Psoas muscle (tissue), 8 donors: ENCODE data around the gene SLC16A14. TPM values are rescaled to one million over a fixed set of nuclear protein-coding genes. Genes with fewer than 3 reads are reported as not detected.

ENCODE experiments used
- ATAC-seq, 4 donors: fragments of 200-7000 bp; cut with Tn5 transposase; one replicate each; pipeline ENCODE4 v1.9.1; 2020; ENCODE audit warnings: moderate library complexity in 3 of 4, mild to moderate bottlenecking in 2 of 4
- DNase-seq, 2 donors: peaks; one replicate each; pipeline ENCODE4 v3.0.0-alpha.2; 2020
- H3K27ac ChIP-seq: fragments of 200-600 bp; one replicate; pipeline ENCODE4 v1.8.0; 2022
- H3K27me3 ChIP-seq, 3 donors: fragments of 200-600 bp in 1 of 3; one replicate each; pipeline versions ENCODE4 v1.6.1 to v1.8.0; 2013 to 2022; ENCODE audit warnings: low read length in 2 of 3, mild to moderate bottlenecking in 2 of 3, moderate library complexity in 1 of 3; ENCODE audit not compliant: insufficient read depth in 3 of 3
- H3K36me3 ChIP-seq, 2 donors: fragments of 200-600 bp in 1 of 2; one replicate each; pipeline versions ENCODE4 v1.6.1 to v1.8.0; 2013 to 2022; ENCODE audit warnings: low read depth in 1 of 2, mild to moderate bottlenecking in 1 of 2, moderate library complexity in 1 of 2; ENCODE audit not compliant: insufficient read depth in 1 of 2
- H3K4me1 ChIP-seq: fragments of 200-600 bp; one replicate; pipeline ENCODE4 v1.8.0; 2022
- H3K4me3 ChIP-seq: fragments of 200-600 bp; one replicate; pipeline ENCODE4 v1.8.0; 2022; ENCODE audit warnings: mild to moderate bottlenecking
- H3K9me3 ChIP-seq: fragments of 200-600 bp; one replicate; pipeline ENCODE4 v1.8.0; 2022
- CTCF ChIP-seq: fragments of 200-600 bp; IDR thresholded peaks from one replicate; pipeline ENCODE4 v1.8.0; 2022; ENCODE audit warnings: antibody characterized with exemption
- WGBS, 3 donors: extraction: QIAGEN DNeasy Blood & Tissue Kit; methylation state at CpG; one replicate each; pipeline versions ENCODE4 v1.1.6 to v1.1.7; 2013; 5-methylcytosine and 5-hydroxymethylcytosine counted together
- intact Hi-C, 2 donors: fragments of 100-400 bp; cut with DNase I; formaldehyde crosslinking; loops; one replicate each; pipeline versions ENCODE4 v1.11.0 to v1.14.2; 2022
- polyA plus RNA-seq, 3 donors: library from polyadenylated mRNA; stranded (reverse); fragments of 200-250 nt; gene quantifications; one replicate each; pipeline ENCODE4 v1.2.3, GENCODE V29; 2013
- total RNA-seq, 4 donors: library from RNA; stranded (reverse); fragmentation: NEBNext Ultra II Directional in 2 of 4; extraction: Animal tissue kit (Norgen Biotek cat#: 25700) in 2 of 4; gene quantifications; one replicate each; pipeline versions ENCODE4 v1.2.1 to v1.2.4, GENCODE V29; 2021 to 2023
- donor health status: healthy with polysubstance abuse.
- donor health status: DM: no; HTN: no; CAD: no; lungs with moderate emphysema.
- donor health status: Bipolar disorder and iron deficiency.
- donor health status: healthy.
- donor health status: DM: yes; HTN: yes; CAD: no.
- donor health status: DM: no; HTN: no; CAD: no.
- donor health status: DM: no; HTN: no; CAD: no.
- donor health status: DM: yes; HTN: yes; CAD: no.

Gene SLC16A14
- total and polyA plus RNA-seq, 7 donors: 0.17 to 1.2 (median 0.46) TPM

- intact Hi-C loops: no loop called here
- Histone ChIP-seq H3K27me3 (no peaks in the 10 kb centered on the region), H3K4me3 (no peak overlapping the region), H3K36me3 (no peaks in the 10 kb centered on the region), H3K4me1 (no peaks in the 10 kb centered on the region), H3K27ac (no peak overlapping the region), H3K9me3 (no peaks in the 10 kb centered on the region)
- ATAC-seq (no peak), DNase-seq (no peak)
- TF ChIP-seq CTCF: no peak
- WGBS, 3 donors: 77 to 82% (median 80%) methylated on average over 6 of the region's 6 CpGs
These were observed 75.5 kb downstream of the SLC16A14 start for GRCh38 chr2:229993236-229993635.

Other genes starting within 250 kb of the SLC16A14 start
- 100 to 1,000 TPM; 224 to 297 (median 255) TPM for gene TRIP12, start 146.9 kb downstream of the SLC16A14 start, total RNA-seq
- 100 to 1,000 TPM in 1 of 3 donors, 10 to 100 TPM in 2; 27.5 to 106 (median 51.8) TPM for gene TRIP12, start 146.9 kb downstream of the SLC16A14 start, polyA plus RNA-seq
- gene FBXO36, start 146.4 kb downstream of the SLC16A14 start, total RNA-seq: 1 to 10 TPM in 1 of 4 donors, under 1 TPM in 3; 0.49 to 1.2 (median 0.97) TPM
- under 1 TPM; 0.21 to 0.60 (median 0.44) TPM for gene FBXO36, start 146.4 kb downstream of the SLC16A14 start, polyA plus RNA-seq
- gene SP110, start 151.1 kb upstream of the SLC16A14 start, total RNA-seq: 10 to 100 TPM in 1 of 4 donors, 1 to 10 TPM in 3; 5.2 to 15.9 (median 7.3) TPM
- 10 to 100 TPM in 1 of 3 donors, 1 to 10 TPM in 2; 3.4 to 11.8 (median 4.2) TPM for gene SP110, start 151.1 kb upstream of the SLC16A14 start, polyA plus RNA-seq
- gene SP140, start 156.8 kb upstream of the SLC16A14 start, total RNA-seq: under 1 TPM; 0.32 to 0.59 (median 0.49) TPM
- gene SP140, start 156.8 kb upstream of the SLC16A14 start, polyA plus RNA-seq: under 1 TPM; 0.19 to 0.35 (median 0.23) TPM